Measurements from ENCODE around the gene SPINDOC. TPM values are rescaled to one million over a fixed set of nuclear protein-coding genes. Genes with fewer than 3 reads are reported as not detected.

SPINDOC gene
- total and polyA plus RNA-seq, 9 donors, result 12.1 to 32.9 (median 24.4) TPM

DNA sequence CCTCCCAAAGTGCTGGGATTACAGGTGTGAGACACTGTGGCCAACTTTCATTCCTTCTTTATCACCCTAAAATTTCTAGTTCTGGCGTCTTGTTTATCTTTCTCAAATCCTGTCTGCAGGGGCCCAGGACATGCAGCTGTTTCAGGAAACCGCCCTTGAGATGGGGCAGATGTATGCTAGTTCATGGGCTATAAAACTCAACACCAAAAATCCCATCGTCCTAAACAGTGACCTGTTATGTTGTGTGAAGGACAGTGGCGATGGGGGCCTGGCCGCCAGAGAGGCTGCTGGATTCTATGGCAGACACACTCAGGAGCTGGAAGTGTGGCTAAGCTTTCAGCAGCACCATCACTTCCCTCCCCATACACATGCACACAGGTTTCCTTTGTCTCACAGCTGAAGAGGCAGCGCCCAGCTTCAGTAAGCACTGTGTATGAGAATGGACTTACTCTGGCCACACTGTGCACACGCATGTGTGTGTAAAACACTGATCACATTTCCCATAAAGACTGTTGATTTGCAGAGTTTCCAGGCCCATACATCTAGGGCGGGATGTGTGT is 62.3 kb downstream of the SPINDOC start:
- Histone ChIP-seq H3K4me3 (ENCODE audit: low read length) (no peak overlapping the region), H3K36me3 (ENCODE audit: control insufficient read depth, insufficient read depth, low read length) (peaks cover 5% of the 10 kb centered on the region), H3K27me3 (ENCODE audit: control insufficient read depth, insufficient read depth, low read length) (no peaks in the 10 kb centered on the region), H3K9me3 (replicated peaks; ENCODE audit: control insufficient read depth, low read depth, low read length) (no peaks in the 10 kb centered on the region), H3K4me1 (ENCODE audit: control insufficient read depth, insufficient read depth, low read length) (peaks cover 26% of the 10 kb centered on the region), H3K27ac (ENCODE audit: low read length) (no peak overlapping the region)
- WGBS (ENCODE audit: insufficient coverage), result no CpG with 5 or more reads among the region's 8 CpGs
- no peak for DNase-seq

GRCh38 chr11:63876616-63877015 is 63.4 kb downstream of the SPINDOC start:
- Histone ChIP-seq H3K9me3 (replicated peaks; ENCODE audit: control insufficient read depth, low read depth, low read length) (no peaks in the 10 kb centered on the region), H3K36me3 (ENCODE audit: control insufficient read depth, insufficient read depth, low read length) (peaks cover 5% of the 10 kb centered on the region), H3K27me3 (ENCODE audit: control insufficient read depth, insufficient read depth, low read length) (no peaks in the 10 kb centered on the region), H3K4me3 (ENCODE audit: low read length) (no peak overlapping the region), H3K27ac (ENCODE audit: low read length) (no peak overlapping the region), H3K4me1 (ENCODE audit: control insufficient read depth, insufficient read depth, low read length) (peaks cover 24% of the 10 kb centered on the region)
- WGBS (ENCODE audit: insufficient coverage), result 93% methylated on average over 4 of the region's 6 CpGs
- no peak for DNase-seq

Other genes with a start within 250 kb of the SPINDOC start
- 20.5 TPM for gene PLAAT3, start 199.0 kb upstream of the SPINDOC start, total RNA-seq
- gene PLAAT3, start 199.0 kb upstream of the SPINDOC start, polyA plus RNA-seq (ENCODE audit: insufficient read depth in 1 of 8, insufficient read length in 8 of 8, low replicate concordance in 1 of 8), result 10 to 100 TPM; 31.7 to 45.5 (median 35.4) TPM
- gene ATL3, start 142.1 kb upstream of the SPINDOC start, total RNA-seq, result 38.8 TPM
- 10 to 100 TPM; 12.7 to 26.2 (median 15.6) TPM for gene ATL3, start 142.1 kb upstream of the SPINDOC start, polyA plus RNA-seq (ENCODE audit: insufficient read depth in 1 of 8, insufficient read length in 8 of 8, low replicate concordance in 1 of 8)
- 25.5 TPM for gene RTN3, start 132.0 kb upstream of the SPINDOC start, total RNA-seq
- gene RTN3, start 132.0 kb upstream of the SPINDOC start, polyA plus RNA-seq (ENCODE audit: insufficient read depth in 1 of 8, insufficient read length in 8 of 8, low replicate concordance in 1 of 8), result 10 to 100 TPM; 50.5 to 76.0 (median 54.5) TPM
- gene ZFTA, start 44.7 kb upstream of the SPINDOC start, total RNA-seq, result 23.3 TPM
- 10 to 100 TPM; 24.9 to 33.0 (median 28.0) TPM for gene ZFTA, start 44.7 kb upstream of the SPINDOC start, polyA plus RNA-seq (ENCODE audit: insufficient read depth in 1 of 8, insufficient read length in 8 of 8, low replicate concordance in 1 of 8)
- 7.4 TPM for gene MARK2, start 25.7 kb downstream of the SPINDOC start, total RNA-seq
- gene MARK2, start 25.7 kb downstream of the SPINDOC start, polyA plus RNA-seq (ENCODE audit: insufficient read depth in 1 of 8, insufficient read length in 8 of 8, low replicate concordance in 1 of 8), result 10 to 100 TPM; 13.1 to 22.7 (median 18.3) TPM
- 11.0 TPM for gene RCOR2, start 103.7 kb downstream of the SPINDOC start, total RNA-seq
- gene RCOR2, start 103.7 kb downstream of the SPINDOC start, polyA plus RNA-seq (ENCODE audit: insufficient read depth in 1 of 8, insufficient read length in 8 of 8, low replicate concordance in 1 of 8), result 10 to 100 TPM; 11.2 to 16.8 (median 14.6) TPM
- 8.9 TPM for gene NAA40, start 125.5 kb downstream of the SPINDOC start, total RNA-seq
- gene NAA40, start 125.5 kb downstream of the SPINDOC start, polyA plus RNA-seq (ENCODE audit: insufficient read depth in 1 of 8, insufficient read length in 8 of 8, low replicate concordance in 1 of 8), result 10 to 100 TPM; 14.5 to 18.4 (median 16.6) TPM
- 408 TPM for gene COX8A, start 161.2 kb downstream of the SPINDOC start, total RNA-seq
- gene COX8A, start 161.2 kb downstream of the SPINDOC start, polyA plus RNA-seq (ENCODE audit: insufficient read depth in 1 of 8, insufficient read length in 8 of 8, low replicate concordance in 1 of 8), result 100 to 1,000 TPM; 229 to 300 (median 276) TPM
- gene OTUB1, start 173.0 kb downstream of the SPINDOC start, total RNA-seq, result 19.9 TPM
- 10 to 100 TPM; 50.4 to 61.9 (median 54.9) TPM for gene OTUB1, start 173.0 kb downstream of the SPINDOC start, polyA plus RNA-seq (ENCODE audit: insufficient read depth in 1 of 8, insufficient read length in 8 of 8, low replicate concordance in 1 of 8)
- 1.2 TPM for gene FLRT1, start 222.5 kb downstream of the SPINDOC start, total RNA-seq
- gene FLRT1, start 222.5 kb downstream of the SPINDOC start, polyA plus RNA-seq (ENCODE audit: insufficient read depth in 1 of 8, insufficient read length in 8 of 8, low replicate concordance in 1 of 8), result 1 to 10 TPM; 2.1 to 6.2 (median 3.0) TPM